Gastroesophageal sphincter (tissue), 4 donors: ENCODE results near the gene CYP27A1. TPM values are rescaled to one million over a fixed set of nuclear protein-coding genes. Genes with fewer than 3 reads are reported as not detected.
A peak's percentile ranks its signal among the peaks of the same experiment; 100 is the strongest.

Source experiments
- ATAC-seq: fragments of 150-250 bp; one replicate; pipeline ENCODE4 v1.9.1; 2016; ENCODE audit warnings: mild to moderate bottlenecking, moderate library complexity
- H3K27ac ChIP-seq, 4 donors: fragments of 200-600 bp; sonication (generic) in 3 of 4; 1 replicate in 3 of 4; 2 replicates in 1 of 4; pipeline ENCODE4 v1.5.1; 2016 to 2019
- H3K27me3 ChIP-seq: fragments of 200-600 bp; sonication (generic); one replicate; pipeline ENCODE4 v1.5.1; 2019
- H3K36me3 ChIP-seq, 2 donors: fragments of 200-600 bp; sonication (generic); one replicate each; pipeline ENCODE4 v1.5.1; 2019; ENCODE audit warnings: control low read depth in 1 of 2
- H3K4me1 ChIP-seq, 3 donors: fragments of 200-600 bp; sonication (generic); 1 replicate in 2 of 3; 2 replicates in 1 of 3; pipeline ENCODE4 v1.5.1; 2016 to 2019; ENCODE audit warnings: control low read depth in 2 of 3
- H3K4me3 ChIP-seq, 2 donors: fragments of 200-600 bp; sonication (generic); one replicate each; pipeline ENCODE4 v1.5.1; 2019; ENCODE audit warnings: mild to moderate bottlenecking in 1 of 2, moderate library complexity in 1 of 2
- H3K9me3 ChIP-seq, 3 donors: fragments of 200-600 bp; sonication (generic); one replicate each; pipeline ENCODE4 v1.5.1; 2017 to 2019; ENCODE audit warnings: control low read depth in 2 of 3
- CTCF ChIP-seq, 4 experiments: fragments of 200-600 bp in 2 of 4; fragments of 450-650 bp in 2 of 4; sonication (generic) in 1 of 4; IDR thresholded peaks; one replicate each; pipeline ENCODE4 v1.5.1; 2017 to 2019; ENCODE audit warnings: antibody characterized with exemption in 4 of 4, mild to moderate bottlenecking in 2 of 4, moderate library complexity in 2 of 4
- EP300 ChIP-seq: sonication (generic); formaldehyde crosslinking; IDR thresholded peaks from one replicate; pipeline ENCODE4 v1.6.1; 2017; ENCODE audit warnings: antibody characterized with exemption, mild to moderate bottlenecking
- POLR2A ChIP-seq, 2 donors: fragments of 450-650 bp; IDR thresholded peaks; one replicate each; pipeline ENCODE4 v1.6.1; 2017; ENCODE audit warnings: antibody characterized with exemption in 2 of 2, mild to moderate bottlenecking in 2 of 2, moderate library complexity in 1 of 2
- POLR2AphosphoS5 ChIP-seq: sonication (generic); formaldehyde crosslinking; IDR thresholded peaks from one replicate; pipeline ENCODE4 v1.6.1; 2017; ENCODE audit warnings: antibody characterized with exemption
- WGBS, 2 donors: methylation state at CpG; one replicate each; pipeline ENCODE4 v1.1.5; 2018; ENCODE audit warnings: low coverage in 1 of 2; 5-methylcytosine and 5-hydroxymethylcytosine counted together
- total RNA-seq, 4 donors: library from RNA; depleted of rRNA; stranded (reverse); fragments of >200 nt; gene quantifications; one replicate each; pipeline ENCODE4 v1.1.0, GENCODE V29; 2016

CYP27A1 gene
- total RNA-seq, 4 donors from 2014 or later: 20.9 to 29.0 (median 23.5) TPM

- no peak for TF ChIP-seq CTCF (IDR thresholded peaks at IDR 0.05)
- TF ChIP-seq POLR2A (IDR thresholded peaks at IDR 0.05): no peak
- TF ChIP-seq EP300: no peak
- no peak for TF ChIP-seq POLR2AphosphoS5
- Histone ChIP-seq H3K27me3 (no peaks in the 10 kb centered on the region), H3K9me3 (peaks cover 0 to under 1% (median 0%) of the 10 kb centered on the region in 3 donors), H3K4me1 (peaks cover 0 to 11% (median 0%) of the 10 kb centered on the region in 3 donors), H3K4me3 (no peak overlapping the region), H3K27ac (no peak overlapping the region), H3K36me3 (no peaks in the 10 kb centered on the region)
- no peak for ATAC-seq
- 60 to 70% methylated on average over 4 to 12 of the region's 12 CpGs for WGBS, 2 donors
These were observed 17.0 kb downstream of the CYP27A1 start for GRCh38 chr2:218798767-218799504.

- no peak overlapping the region for H3K4me3 ChIP-seq
- no peaks in the 10 kb centered on the region for H3K36me3 ChIP-seq
- WGBS, 2 donors: 34 to 36% methylated on average over 3 of the region's 6 CpGs
- no peak overlapping the region for H3K27ac ChIP-seq
- H3K4me1 ChIP-seq: peaks cover 0 to 12% (median 0%) of the 10 kb centered on the region in 3 donors
- peaks cover 0 to 11% (median 0%) of the 10 kb centered on the region in 3 donors for H3K9me3 ChIP-seq
- TF ChIP-seq POLR2AphosphoS5: no peak
- no peak for ATAC-seq
- no peaks in the 10 kb centered on the region for H3K27me3 ChIP-seq
These were observed 18.0 kb downstream of the CYP27A1 start for GRCh38 chr2:218799990-218800389.

GRCh38 chr2:218802386-218802994 lies 20.5 kb downstream of the CYP27A1 start:
- H3K4me3 ChIP-seq: no peak overlapping the region
- no peak for ATAC-seq
- peaks cover 0 to 36% (median 0%) of the 10 kb centered on the region in 3 donors for H3K4me1 ChIP-seq
- no peaks in the 10 kb centered on the region for H3K36me3 ChIP-seq
- TF ChIP-seq CTCF (IDR thresholded peaks at IDR 0.05): no peak
- no peak for TF ChIP-seq POLR2AphosphoS5
- TF ChIP-seq EP300: no peak
- TF ChIP-seq POLR2A (IDR thresholded peaks at IDR 0.05): no peak
- peak overlapping the region in 1 of 4 donors; percentile 46 for H3K27ac ChIP-seq
- peaks cover 0 to 13% (median 0%) of the 10 kb centered on the region in 3 donors for H3K9me3 ChIP-seq
- WGBS, 2 donors: 27 to 31% methylated on average over 4 of the region's 4 CpGs
- no peaks in the 10 kb centered on the region for H3K27me3 ChIP-seq

- H3K4me1 ChIP-seq: peaks cover 0 to 35% (median 0%) of the 10 kb centered on the region in 3 donors
- H3K36me3 ChIP-seq: no peaks in the 10 kb centered on the region
- no peak overlapping the region for H3K4me3 ChIP-seq
- peak overlapping the region in 1 of 4 donors; percentile 76 for H3K27ac ChIP-seq
- H3K9me3 ChIP-seq: peaks cover 0 to 13% (median 0%) of the 10 kb centered on the region in 3 donors
- ATAC-seq: no peak
- H3K27me3 ChIP-seq: no peaks in the 10 kb centered on the region
- WGBS, 2 donors: 83 to 86% methylated on average over 1 of the region's 1 CpG
- TF ChIP-seq POLR2AphosphoS5: no peak
- TF ChIP-seq POLR2A (IDR thresholded peaks at IDR 0.05): no peak
- TF ChIP-seq EP300: no peak
- no peak for TF ChIP-seq CTCF (IDR thresholded peaks at IDR 0.05)
These were observed 22.9 kb downstream of the CYP27A1 start for GRCh38 chr2:218804817-218805216.

- H3K27me3 ChIP-seq: no peaks in the 10 kb centered on the region
- H3K4me3 ChIP-seq: no peak overlapping the region
- 12 to 27% methylated on average over 3 of the region's 3 CpGs for WGBS, 2 donors
- TF ChIP-seq POLR2AphosphoS5 (no peak), POLR2A (IDR thresholded peaks at IDR 0.05) (no peak), EP300 (no peak), CTCF (IDR thresholded peaks at IDR 0.05) (no peak)
- H3K36me3 ChIP-seq: no peaks in the 10 kb centered on the region
- H3K9me3 ChIP-seq: peaks cover 0 to 13% (median 0%) of the 10 kb centered on the region in 3 donors
- H3K27ac ChIP-seq: peak overlapping the region; percentile 43 to 81 (median 72)
- H3K4me1 ChIP-seq: peaks cover 0 to 32% (median 0%) of the 10 kb centered on the region in 3 donors
- ATAC-seq: peak; percentile 33
These were observed 23.7 kb downstream of the CYP27A1 start for GRCh38 chr2:218805627-218806026.
